UCSD-AML1 (cell line): ENCODE measurements around the gene HIC2.
"Not testable (repeated sequence)": the region's sequence is repeated elsewhere in the genome, so short reads cannot be mapped to it uniquely, and the experiment has no call there.

ENCODE experiments used
- DNase-seq: peaks from one replicate; lab custom pipeline; 2025; ENCODE audit not compliant: unreplicated experiment; lab: John Stamatoyannopoulos, UW

HIC2 gene

GRCh38 chr22:21417227-21417746 lies at the start of gene HIC2:
Gene HIC2, plus strand, starts transcription at chr22:21417371. Its CDS starts 25,461 bp downstream, at chr22:21442832.
- not testable (repeated sequence) for DNase-seq

GRCh38 chr22:21368603-21369310 lies 48.4 kb upstream of the HIC2 start:
- not testable (repeated sequence) for DNase-seq

- not testable (repeated sequence) for DNase-seq
These were observed 41.3 kb upstream of the HIC2 start for GRCh38 chr22:21375880-21376279.

GRCh38 chr22:21383701-21384467 lies 33.3 kb upstream of the HIC2 start, which contains the start of gene RIMBP3B:
Gene RIMBP3B, plus strand, starts transcription at chr22:21383751. Its CDS starts 108 bp downstream, at chr22:21383859.
- DNase-seq = not testable (repeated sequence)

- DNase-seq = not testable (repeated sequence)
These were observed 32.5 kb upstream of the HIC2 start for GRCh38 chr22:21384468-21385357.

- DNase-seq = not testable (repeated sequence)
These were observed 27.7 kb upstream of the HIC2 start for GRCh38 chr22:21389480-21389879.

- not testable (repeated sequence) for DNase-seq
These were observed 27.2 kb upstream of the HIC2 start for GRCh38 chr22:21390013-21390412.

GRCh38 chr22:21394613-21395012 lies 22.6 kb upstream of the HIC2 start:
- DNase-seq = not testable (repeated sequence)

- not testable (repeated sequence) for DNase-seq
These were observed 15.8 kb upstream of the HIC2 start for GRCh38 chr22:21401197-21401969.

GRCh38 chr22:21402763-21403314 lies 14.3 kb upstream of the HIC2 start:
- not testable (repeated sequence) for DNase-seq

GRCh38 chr22:21407139-21407538 lies 10.0 kb upstream of the HIC2 start:
- not testable (repeated sequence) for DNase-seq

GRCh38 chr22:21407792-21408191 lies 9.4 kb upstream of the HIC2 start:
- not testable (repeated sequence) for DNase-seq

GRCh38 chr22:21416375-21416774 lies 796 bp upstream of the HIC2 start:
- not testable (repeated sequence) for DNase-seq

- DNase-seq = not testable (repeated sequence)
These were observed 682 bp downstream of the HIC2 start for GRCh38 chr22:21417853-21418252.

- not testable (repeated sequence) for DNase-seq
These were observed 1.9 kb downstream of the HIC2 start for GRCh38 chr22:21418974-21419638.

GRCh38 chr22:21420180-21420763 lies 3.1 kb downstream of the HIC2 start:
- DNase-seq = not testable (repeated sequence)

- not testable (repeated sequence) for DNase-seq
These were observed 7.0 kb downstream of the HIC2 start for GRCh38 chr22:21424084-21424709.
